Activated B cell treated with CpG ODN at 0.5 μM for 24 hours (primary cell): ENCODE measurements around the gene KIF22. TPM values are rescaled to one million over a fixed set of nuclear protein-coding genes. Genes with fewer than 3 reads are reported as not detected.

Experiments
- ATAC-seq: fragments of 200-7000 bp; cut with Tn5 transposase; one replicate; pipeline ENCODE4 v1.10.0; 2021; ENCODE audit warnings: low read depth, mild to moderate bottlenecking, moderate library complexity
- CTCF ChIA-PET: fragments of 350-600 bp; sonication (Branson Sonifier 250); formaldehyde crosslinking; loops from one replicate; lab custom pipeline; 2021; ENCODE audit warnings: antibody characterized with exemption; lab: Charles Lee
- POLR2A ChIA-PET: fragments of 350-600 bp; sonication (Branson Sonifier 250); formaldehyde crosslinking; loops from one replicate; lab custom pipeline; 2021; ENCODE audit warnings: antibody characterized with exemption; lab: Charles Lee
- DNase-seq: peaks from one replicate; pipeline ENCODE4 v3.0.0; 2022
- H3K27ac Mint-ChIP-seq: one replicate; pipeline ENCODE4 v1.8.0; 2020; ENCODE audit warnings: mixed read lengths
- H3K27me3 Mint-ChIP-seq: one replicate; pipeline ENCODE4 v1.8.0; 2021; ENCODE audit warnings: mixed read lengths
- H3K36me3 Mint-ChIP-seq: one replicate; pipeline ENCODE4 v1.8.0; 2021; ENCODE audit warnings: low read depth, mixed read lengths
- H3K4me1 Mint-ChIP-seq: one replicate; pipeline ENCODE4 v1.8.0; 2021; ENCODE audit warnings: mixed read lengths
- H3K4me3 Mint-ChIP-seq: one replicate; pipeline ENCODE4 v1.8.0; 2020; ENCODE audit warnings: mild to moderate bottlenecking, mixed read lengths
- H3K9me3 Mint-ChIP-seq: one replicate; pipeline ENCODE4 v1.8.0; 2020; ENCODE audit warnings: mixed read lengths
- intact Hi-C: fragments of 100-400 bp; cut with micrococcal nuclease; formaldehyde crosslinking; loops from one replicate; pipeline ENCODE4 v1.15.1; 2024
- total RNA-seq: library from RNA; stranded (reverse); gene quantifications from 2 replicates; pipeline ENCODE4 v1.2.3, GENCODE V29; 2022
- TF ChIP-seq, protein P1 (sequence below): fragments of 200-600 bp; IDR thresholded peaks from one replicate; pipeline ENCODE4 v1.8.0; 2022; ENCODE audit warnings: antibody characterized with exemption, mild to moderate bottlenecking

KIF22 gene
- total RNA-seq, 1 donor from 2014 or later: 40.1 TPM

GRCh38 chr16:29854520-29855100 lies 64.1 kb downstream of the KIF22 start:
- no peak for ATAC-seq
- Mint-ChIP-seq H3K27me3 (no peaks in the 10 kb centered on the region), H3K27ac (no peak overlapping the region), H3K4me3 (no peak overlapping the region), H3K36me3 (peaks cover 18% of the 10 kb centered on the region), H3K9me3 (no peaks in the 10 kb centered on the region), H3K4me1 (no peaks in the 10 kb centered on the region)
- TF ChIP-seq, protein P1, sequence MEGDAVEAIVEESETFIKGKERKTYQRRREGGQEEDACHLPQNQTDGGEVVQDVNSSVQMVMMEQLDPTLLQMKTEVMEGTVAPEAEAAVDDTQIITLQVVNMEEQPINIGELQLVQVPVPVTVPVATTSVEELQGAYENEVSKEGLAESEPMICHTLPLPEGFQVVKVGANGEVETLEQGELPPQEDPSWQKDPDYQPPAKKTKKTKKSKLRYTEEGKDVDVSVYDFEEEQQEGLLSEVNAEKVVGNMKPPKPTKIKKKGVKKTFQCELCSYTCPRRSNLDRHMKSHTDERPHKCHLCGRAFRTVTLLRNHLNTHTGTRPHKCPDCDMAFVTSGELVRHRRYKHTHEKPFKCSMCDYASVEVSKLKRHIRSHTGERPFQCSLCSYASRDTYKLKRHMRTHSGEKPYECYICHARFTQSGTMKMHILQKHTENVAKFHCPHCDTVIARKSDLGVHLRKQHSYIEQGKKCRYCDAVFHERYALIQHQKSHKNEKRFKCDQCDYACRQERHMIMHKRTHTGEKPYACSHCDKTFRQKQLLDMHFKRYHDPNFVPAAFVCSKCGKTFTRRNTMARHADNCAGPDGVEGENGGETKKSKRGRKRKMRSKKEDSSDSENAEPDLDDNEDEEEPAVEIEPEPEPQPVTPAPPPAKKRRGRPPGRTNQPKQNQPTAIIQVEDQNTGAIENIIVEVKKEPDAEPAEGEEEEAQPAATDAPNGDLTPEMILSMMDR: no peak
- ChIA-PET CTCF (interaction anchor here (0.7 kb wide), 1 partner anchor 8 kb away, joined by 3 read pairs; no protein-coding TSS in a partner anchor), POLR2A (no interaction called here)
- no peak for DNase-seq
- intact Hi-C loops: no loop called here

Other genes starting within 250 kb of the KIF22 start
- 2.4 and 2.7 TPM in 2 replicates for gene SPN, start 127.5 kb upstream of the KIF22 start, total RNA-seq
- 0.64 and 0.84 TPM in 2 replicates for gene QPRT, start 111.6 kb upstream of the KIF22 start, total RNA-seq
- 20.4 and 22.5 TPM in 2 replicates for gene C16orf54, start 44.8 kb upstream of the KIF22 start, total RNA-seq
- gene ZG16, start 12.5 kb upstream of the KIF22 start, total RNA-seq: not detected in 2 replicates
- 172 and 187 TPM in 2 replicates for gene MAZ, start 15.8 kb downstream of the KIF22 start, total RNA-seq
- gene PRRT2, start 21.4 kb downstream of the KIF22 start, total RNA-seq: 0.11 and 0.54 TPM in 2 replicates
- gene PAGR1, start 25.4 kb downstream of the KIF22 start, total RNA-seq: 18.6 and 20.3 TPM in 2 replicates
- 177 and 179 TPM in 2 replicates for gene MVP, start 29.7 kb downstream of the KIF22 start, total RNA-seq
- gene CDIPT, start 72.5 kb downstream of the KIF22 start, total RNA-seq: 28.7 and 29.8 TPM in 2 replicates
- not detected in 2 replicates for gene SEZ6L2, start 108.8 kb downstream of the KIF22 start, total RNA-seq
- 0.12 TPM in 1 of 2 replicates, not detected in the other for gene ASPHD1, start 109.7 kb downstream of the KIF22 start, total RNA-seq
- 37.5 and 44.4 TPM in 2 replicates for gene KCTD13, start 135.5 kb downstream of the KIF22 start, total RNA-seq
- 50.3 and 50.8 TPM in 2 replicates for gene TMEM219, start 171.3 kb downstream of the KIF22 start, total RNA-seq
- gene TAOK2, start 183.1 kb downstream of the KIF22 start, total RNA-seq: 30.5 and 36.1 TPM in 2 replicates
- 10.5 and 14.2 TPM in 2 replicates for gene HIRIP3, start 204.9 kb downstream of the KIF22 start, total RNA-seq
- gene INO80E, start 205.5 kb downstream of the KIF22 start, total RNA-seq: 83.5 and 93.6 TPM in 2 replicates
- not detected in 2 replicates for gene DOC2A, start 220.3 kb downstream of the KIF22 start, total RNA-seq
- gene C16orf92, start 232.4 kb downstream of the KIF22 start, total RNA-seq: not detected in 2 replicates
- not detected in 2 replicates for gene TLCD3B, start 240.5 kb downstream of the KIF22 start, total RNA-seq